Activated naive CD4-positive, alpha-beta T cell treated with anti-CD3 and anti-CD28 coated beads for 36 hours (primary cell): ENCODE measurements around the gene NEK8. TPM values are rescaled to one million over a fixed set of nuclear protein-coding genes. Genes with fewer than 3 reads are reported as not detected.
"Not testable (repeated sequence)": the region's sequence is repeated elsewhere in the genome, so short reads cannot be mapped to it uniquely, and the experiment has no call there.

Experiments
- CTCF ChIA-PET: fragments of 350-600 bp; sonication (Branson Sonifier 250); formaldehyde crosslinking; loops from one replicate; lab custom pipeline; 2021; ENCODE audit warnings: antibody characterized with exemption; lab: Charles Lee
- DNase-seq: peaks from one replicate; pipeline ENCODE4 v3.0.0-alpha.2; 2020
- H3K27ac Mint-ChIP-seq: one replicate; pipeline ENCODE4 v1.8.0; 2021; ENCODE audit warnings: mild to moderate bottlenecking, mixed read lengths
- H3K27me3 Mint-ChIP-seq: one replicate; pipeline ENCODE4 v1.8.0; 2021; ENCODE audit warnings: low read depth, mixed read lengths
- H3K36me3 Mint-ChIP-seq: one replicate; pipeline ENCODE4 v1.8.0; 2021; ENCODE audit warnings: low read depth, mixed read lengths
- H3K4me1 Mint-ChIP-seq: one replicate; pipeline ENCODE4 v1.8.0; 2021; ENCODE audit warnings: low read depth, mixed read lengths
- H3K4me3 Mint-ChIP-seq: one replicate; pipeline ENCODE4 v1.8.0; 2021; ENCODE audit warnings: mild to moderate bottlenecking, moderate library complexity, mixed read lengths
- H3K9me3 Mint-ChIP-seq: one replicate; pipeline ENCODE4 v1.8.0; 2021; ENCODE audit warnings: mixed read lengths
- intact Hi-C: fragments of 100-400 bp; cut with micrococcal nuclease; formaldehyde crosslinking; loops from one replicate; pipeline ENCODE4 v1.15.1; 2023
- total RNA-seq, 2 experiments: library from RNA; stranded (reverse); gene quantifications; one replicate each; pipeline ENCODE4 v1.2.3, GENCODE V29; 2021

Gene NEK8
- total RNA-seq, 2 experiments from 2014 or later, result 3.1 to 3.2 TPM

DNA sequence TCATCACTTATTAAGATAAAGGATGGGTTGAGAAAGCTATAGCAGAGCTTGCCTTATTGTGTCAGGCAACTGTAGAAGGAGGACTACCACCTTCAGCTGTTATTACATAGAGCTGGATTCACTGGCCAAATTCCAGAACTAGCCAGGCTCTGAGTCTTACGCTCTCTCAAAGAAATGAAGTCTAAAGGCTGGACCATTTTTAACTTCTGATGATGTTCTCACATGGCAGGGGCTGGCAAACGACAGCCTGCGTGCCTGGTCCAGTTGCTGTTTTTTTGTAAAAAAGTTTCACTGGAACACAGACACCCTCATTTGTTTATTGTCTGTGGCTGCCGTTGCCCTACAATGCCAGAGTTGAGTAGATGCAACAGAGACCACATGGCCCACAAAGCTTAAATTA lies 36.5 kb downstream of the NEK8 start:
- CTCF ChIA-PET, result interaction anchor here (0.6 to 5.5 kb wide), 32 partner anchors 9 to 188 kb away, joined by 3 to 80 read pairs (median 12); partner anchors contain the start of genes BLTP2, DHRS13, FAM222B and FLOT2
- Mint-ChIP-seq H3K4me3 (no peak overlapping the region), H3K36me3 (peaks cover 2% of the 10 kb centered on the region), H3K27ac (no peak overlapping the region), H3K27me3 (no peaks in the 10 kb centered on the region), H3K4me1 (peaks cover 12% of the 10 kb centered on the region), H3K9me3 (no peaks in the 10 kb centered on the region)
- intact Hi-C loops, result no loop called here
- DNase-seq, result no peak

DNA sequence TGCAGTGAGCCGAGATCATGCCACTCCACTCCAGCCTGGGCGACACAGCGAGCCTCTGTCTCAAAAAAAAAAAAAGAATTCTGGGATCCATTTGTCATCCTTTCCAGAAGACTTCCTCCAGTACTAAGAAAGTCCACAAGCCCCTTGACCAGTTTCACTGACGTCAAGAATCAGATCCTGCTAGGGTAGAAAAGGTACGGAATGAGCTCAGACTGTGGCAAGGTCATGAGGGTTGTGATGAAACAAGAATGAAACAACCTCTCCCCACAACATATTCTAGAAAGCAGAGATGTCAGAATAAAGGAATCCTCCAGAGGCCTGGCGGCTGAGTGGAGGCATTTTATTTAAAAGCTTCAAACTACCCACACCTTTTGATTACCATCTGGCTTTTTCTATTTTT lies 45.1 kb downstream of the NEK8 start:
- Mint-ChIP-seq H3K27ac (no peak overlapping the region), H3K27me3 (no peaks in the 10 kb centered on the region), H3K36me3 (peaks cover 2% of the 10 kb centered on the region), H3K4me1 (peaks cover 21% of the 10 kb centered on the region), H3K4me3 (no peak overlapping the region), H3K9me3 (no peaks in the 10 kb centered on the region)
- CTCF ChIA-PET, result interaction anchor here (0.6 to 5.8 kb wide), 10 partner anchors 9 to 276 kb away, joined by 3 to 61 read pairs (median 4); no protein-coding TSS in a partner anchor
- no peak for DNase-seq
- intact Hi-C loops, result no loop called here

DNA sequence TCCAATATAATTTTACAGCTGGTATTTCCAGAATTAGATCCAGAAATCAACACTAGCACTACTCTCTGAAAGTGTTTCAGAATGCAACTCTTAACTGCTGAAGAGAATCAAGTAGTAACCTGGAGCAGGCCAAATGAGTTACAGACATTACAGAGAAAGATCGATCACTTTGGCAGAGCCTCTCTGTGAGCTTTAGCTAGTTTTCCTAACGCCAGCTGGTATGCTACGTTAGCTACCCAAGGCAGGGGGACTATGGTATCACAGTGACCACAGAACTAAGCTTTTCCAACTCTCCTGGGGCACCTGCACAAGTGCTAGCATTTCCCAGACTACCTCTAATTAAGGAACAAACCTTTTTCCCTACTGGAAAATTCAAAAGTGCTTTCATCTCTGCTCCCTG lies 45.6 kb downstream of the NEK8 start:
- Mint-ChIP-seq H3K9me3 (no peaks in the 10 kb centered on the region), H3K27ac (no peak overlapping the region)

DNA sequence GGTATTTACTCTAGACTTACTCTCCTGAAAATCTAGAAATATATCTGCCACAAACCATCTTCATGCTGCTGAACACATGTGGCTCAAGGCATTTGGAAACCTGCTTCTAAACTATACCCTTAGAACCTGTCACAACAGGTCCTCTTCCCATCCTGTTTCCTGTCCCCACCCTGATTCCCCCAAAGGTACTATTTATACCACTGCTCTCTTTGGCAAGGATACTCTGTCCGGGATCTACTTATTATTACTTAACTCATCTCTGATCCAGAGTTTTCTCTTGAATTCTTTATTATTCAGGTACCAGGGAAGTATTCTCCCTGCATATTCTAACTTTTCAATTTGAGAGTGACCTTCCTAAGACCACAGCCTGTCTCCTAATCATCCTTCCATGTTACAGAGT lies 48.6 kb downstream of the NEK8 start:
- intact Hi-C loops, result no loop called here

More for the DNA sequence above, 45.6 kb downstream of the NEK8 start:
- intact Hi-C loops, result no loop called here
- CTCF ChIA-PET, result interaction anchor here (0.6 to 5.8 kb wide), 11 partner anchors 10 to 276 kb away, joined by 3 to 61 read pairs (median 4); no protein-coding TSS in a partner anchor
- Mint-ChIP-seq H3K27me3 (no peaks in the 10 kb centered on the region), H3K4me1 (peaks cover 26% of the 10 kb centered on the region), H3K36me3 (peaks cover 4% of the 10 kb centered on the region), H3K4me3 (no peak overlapping the region)
- DNase-seq, result no peak

DNA sequence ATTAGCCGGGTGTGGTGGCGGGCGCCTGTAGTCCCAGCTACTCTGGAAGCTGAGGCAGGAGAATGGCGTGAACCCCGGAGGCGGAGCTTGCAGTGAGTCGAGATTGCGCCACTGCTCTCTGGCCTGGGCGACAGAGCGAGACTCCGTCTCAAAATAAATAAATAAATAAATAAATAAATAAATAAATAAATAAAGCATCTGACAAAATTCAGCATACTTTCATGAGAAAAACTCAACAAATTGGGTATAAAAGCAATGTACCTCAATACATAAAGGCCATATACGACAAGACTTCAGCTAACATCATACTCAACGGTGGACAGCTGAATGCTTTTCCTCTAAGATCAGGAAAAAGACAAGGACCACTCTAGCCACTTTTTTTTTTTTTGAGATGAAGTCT lies 51.0 kb downstream of the NEK8 start:
- H3K9me3 Mint-ChIP-seq, H3K27me3 Mint-ChIP-seq, H3K36me3 Mint-ChIP-seq, H3K27ac Mint-ChIP-seq, DNase-seq, H3K4me3 Mint-ChIP-seq, intact Hi-C loops: not testable (repeated sequence)
- H3K4me1 Mint-ChIP-seq, result peaks cover 32% of the 10 kb centered on the region
- CTCF ChIA-PET, result interaction anchor here (0.6 to 2.4 kb wide), 2 partner anchors 16 to 702 kb away, joined by 4 to 7 read pairs; no protein-coding TSS in a partner anchor

More for the DNA sequence above, 48.6 kb downstream of the NEK8 start:
- H3K27me3 Mint-ChIP-seq, result no peaks in the 10 kb centered on the region
- no peak overlapping the region for H3K4me3 Mint-ChIP-seq
- DNase-seq, result no peak
- H3K36me3 Mint-ChIP-seq, result peaks cover 10% of the 10 kb centered on the region
- CTCF ChIA-PET, result interaction anchor here (2.4 to 5.8 kb wide), 2 partner anchors 13 kb away, joined by 7 to 61 read pairs; no protein-coding TSS in a partner anchor
- peaks cover 31% of the 10 kb centered on the region for H3K4me1 Mint-ChIP-seq
- H3K27ac Mint-ChIP-seq, result peak overlapping the region; percentile 6
- H3K9me3 Mint-ChIP-seq, result no peaks in the 10 kb centered on the region

DNA sequence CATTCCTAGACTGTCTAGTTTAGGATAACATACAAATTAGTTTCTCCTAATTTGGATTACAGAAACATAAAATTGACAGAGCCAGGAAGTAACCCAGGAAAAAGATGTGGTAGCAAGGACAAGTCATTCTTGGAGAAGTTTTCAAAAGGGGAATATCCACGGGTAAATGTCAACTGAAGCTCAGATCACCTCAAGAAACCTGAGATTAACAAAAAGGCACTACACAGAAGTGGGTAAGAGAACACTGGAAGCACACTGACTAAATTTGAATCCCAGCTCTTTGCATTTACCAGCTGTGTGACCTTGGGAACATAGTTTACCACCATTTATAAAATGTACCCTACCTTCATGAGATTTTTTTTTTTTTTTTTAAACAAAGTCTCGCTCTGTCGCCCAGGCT lies 54.6 kb downstream of the NEK8 start:
- CTCF ChIA-PET, result interaction anchor here (0.6 to 1.1 kb wide), 2 partner anchors 11 to 20 kb away, joined by 3 read pairs; no protein-coding TSS in a partner anchor
- Mint-ChIP-seq H3K4me3 (no peak overlapping the region), H3K27me3 (no peaks in the 10 kb centered on the region), H3K4me1 (peaks cover 16% of the 10 kb centered on the region), H3K9me3 (no peaks in the 10 kb centered on the region), H3K36me3 (peaks cover 7% of the 10 kb centered on the region), H3K27ac (no peak overlapping the region)
- DNase-seq, result no peak
- intact Hi-C loops, result no loop called here

DNA sequence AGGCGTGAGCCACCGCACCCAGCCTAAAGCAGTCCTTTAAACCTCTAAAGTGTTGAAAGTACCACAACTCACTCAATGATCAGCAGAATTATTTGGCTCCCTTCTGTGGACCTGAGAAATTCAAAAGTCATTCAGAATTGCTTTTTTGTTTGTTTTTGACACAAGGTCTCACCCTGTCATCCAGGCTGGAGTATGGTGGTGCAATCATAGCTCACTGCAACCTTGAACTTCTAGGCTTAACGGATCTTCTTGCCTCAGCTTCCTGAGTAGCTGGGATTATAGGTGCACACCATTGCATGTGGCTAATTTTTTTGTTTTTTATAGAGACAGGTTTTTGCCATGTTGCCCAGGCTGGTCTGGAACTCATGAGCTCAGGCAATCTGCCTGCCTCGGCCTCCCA lies 59.5 kb downstream of the NEK8 start:
- no peak overlapping the region for H3K27ac Mint-ChIP-seq
- H3K27me3 Mint-ChIP-seq, result no peaks in the 10 kb centered on the region
- CTCF ChIA-PET, result interaction anchor here (0.6 to 3.6 kb wide), 6 partner anchors 13 to 115 kb away, joined by 3 to 18 read pairs (median 4); partner anchors contain the start of genes DHRS13, FAM222B and TLCD1
- H3K36me3 Mint-ChIP-seq, result no peaks in the 10 kb centered on the region
- H3K4me3 Mint-ChIP-seq, result no peak overlapping the region
- H3K9me3 Mint-ChIP-seq, result no peaks in the 10 kb centered on the region
- intact Hi-C loops, result no loop called here
- no peak for DNase-seq
- peaks cover 23% of the 10 kb centered on the region for H3K4me1 Mint-ChIP-seq

Other genes starting within 250 kb of the NEK8 start
- not detected for gene FOXN1, start 222.4 kb upstream of the NEK8 start, total RNA-seq
- gene UNC119, start 176.2 kb upstream of the NEK8 start, total RNA-seq, result 10 to 100 TPM; 48.6 to 50.3 TPM
- 10 to 100 TPM; 34.8 to 36.0 TPM for gene PIGS, start 157.3 kb upstream of the NEK8 start, total RNA-seq
- gene ALDOC, start 151.9 kb upstream of the NEK8 start, total RNA-seq, result 10 to 100 TPM; 65.6 to 66.2 TPM
- gene SPAG5, start 129.8 kb upstream of the NEK8 start, total RNA-seq, result 100 to 1,000 TPM; 210 to 216 TPM
- 10 to 100 TPM; 15.6 TPM for gene RSKR, start 114.6 kb upstream of the NEK8 start, total RNA-seq
- 10 to 100 TPM; 89.4 to 92.0 TPM for gene BLTP2, start 83.6 kb upstream of the NEK8 start, total RNA-seq
- 10 to 100 TPM; 30.3 to 30.9 TPM for gene SDF2, start 66.9 kb upstream of the NEK8 start, total RNA-seq
- 10 to 100 TPM; 50.8 to 52.1 TPM for gene SUPT6H, start 66.6 kb upstream of the NEK8 start, total RNA-seq
- gene PROCA1, start 16.9 kb upstream of the NEK8 start, total RNA-seq, result 1 to 10 TPM; 2.1 to 3.1 TPM
- gene RAB34, start 10.9 kb upstream of the NEK8 start, total RNA-seq, result 10 to 100 TPM; 10.2 to 12.3 TPM
- 1,000 to 10,000 TPM; 2,756 to 2,921 TPM for gene RPL23A, start 8.8 kb upstream of the NEK8 start, total RNA-seq
- gene TLCD1, start 2.6 kb upstream of the NEK8 start, total RNA-seq, result 1 to 10 TPM; 4.0 to 4.6 TPM
- 10 to 100 TPM; 75.9 to 80.4 TPM for gene TRAF4, start 15.2 kb downstream of the NEK8 start, total RNA-seq
- 10 to 100 TPM; 11.2 TPM for gene FAM222B, start 114.0 kb downstream of the NEK8 start, total RNA-seq
- gene ERAL1, start 126.2 kb downstream of the NEK8 start, total RNA-seq, result 10 to 100 TPM; 51.2 to 60.4 TPM
- 10 to 100 TPM; 66.0 to 71.5 TPM for gene FLOT2, start 168.9 kb downstream of the NEK8 start, total RNA-seq
- 10 to 100 TPM; 20.1 to 20.9 TPM for gene DHRS13, start 174.3 kb downstream of the NEK8 start, total RNA-seq
- 10 to 100 TPM; 52.8 to 56.7 TPM for gene PHF12, start 222.7 kb downstream of the NEK8 start, total RNA-seq